HUES64 (cell line): ENCODE measurements around the gene SLC30A7.
"Not testable (repeated sequence)": the region's sequence is repeated elsewhere in the genome, so short reads cannot be mapped to it uniquely, and the experiment has no call there.

ENCODE experiments used
- H3K27ac ChIP-seq: 2 replicates; pipeline ENCODE4 v1.7.0; 2013; ENCODE audit warnings: low read depth, low read length, inconsistent platforms
- H3K27me3 ChIP-seq: 2 replicates; pipeline ENCODE4 v1.6.1; 2013; ENCODE audit warnings: mild to moderate bottlenecking, low read length; ENCODE audit not compliant: insufficient read depth
- H3K36me3 ChIP-seq: 2 replicates; pipeline ENCODE4 v1.6.1; 2013; ENCODE audit warnings: mild to moderate bottlenecking, low read length; ENCODE audit not compliant: insufficient read depth
- H3K4me1 ChIP-seq: 2 replicates; pipeline ENCODE4 v1.6.1; 2013; ENCODE audit warnings: mild to moderate bottlenecking, low read length, moderate library complexity; ENCODE audit not compliant: insufficient read depth
- H3K4me3 ChIP-seq: 2 replicates; pipeline ENCODE4 v1.5.1; 2013; ENCODE audit warnings: mild to moderate bottlenecking, low read length, moderate library complexity
- H3K9ac ChIP-seq: 2 replicates; pipeline ENCODE4 v1.6.1; 2013; ENCODE audit warnings: mild to moderate bottlenecking, low read depth, low read length
- H3K9me3 ChIP-seq: 2 replicates; pipeline ENCODE4 v1.6.1; 2013; ENCODE audit warnings: low read depth, low read length; ENCODE audit not compliant: insufficient read depth
- WGBS: fragments of 150-250, 120-280 bp; methylation state at CpG from one replicate; pipeline ENCODE4 v1.1.7; 2013; ENCODE audit warnings: missing lambda C conversion rate; 5-methylcytosine and 5-hydroxymethylcytosine counted together

Gene SLC30A7

GRCh38 chr1:100868364-100868995 lies 27.4 kb upstream of the SLC30A7 start:
- H3K27me3 ChIP-seq: no peaks in the 10 kb centered on the region
- no peak overlapping the region for H3K27ac ChIP-seq
- H3K9me3 ChIP-seq: no peaks in the 10 kb centered on the region
- H3K36me3 ChIP-seq: peaks cover 8% of the 10 kb centered on the region; the same call in 1 of the 2 replicates
- no peak overlapping the region for H3K9ac ChIP-seq
- 54% methylated on average over 6 of the region's 7 CpGs for WGBS
- H3K4me1 ChIP-seq: no peaks in the 10 kb centered on the region
- no peak overlapping the region for H3K4me3 ChIP-seq

DNA sequence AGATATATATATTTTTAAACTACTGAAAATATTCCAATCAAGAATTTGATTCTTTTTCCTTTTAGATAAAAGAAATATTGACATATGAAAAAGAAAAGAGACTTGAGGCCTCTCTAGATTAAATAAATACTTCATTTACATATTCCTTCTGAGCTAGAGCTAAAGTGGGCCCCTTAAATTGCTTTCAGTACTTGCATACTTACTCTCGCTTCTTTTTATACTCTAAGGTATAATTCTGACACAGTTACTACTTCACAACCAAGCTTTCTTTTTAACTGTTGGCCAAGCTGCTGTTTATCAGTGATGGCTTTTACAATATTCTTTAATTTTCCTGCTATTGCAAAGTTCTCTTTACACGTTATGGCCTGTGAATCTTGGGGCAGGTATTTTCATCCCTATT lies 25.9 kb upstream of the SLC30A7 start:
- Histone ChIP-seq H3K9ac (no peak overlapping the region), H3K27ac (no peak overlapping the region)
- WGBS: 83% methylated on average over 2 of the region's 2 CpGs

DNA sequence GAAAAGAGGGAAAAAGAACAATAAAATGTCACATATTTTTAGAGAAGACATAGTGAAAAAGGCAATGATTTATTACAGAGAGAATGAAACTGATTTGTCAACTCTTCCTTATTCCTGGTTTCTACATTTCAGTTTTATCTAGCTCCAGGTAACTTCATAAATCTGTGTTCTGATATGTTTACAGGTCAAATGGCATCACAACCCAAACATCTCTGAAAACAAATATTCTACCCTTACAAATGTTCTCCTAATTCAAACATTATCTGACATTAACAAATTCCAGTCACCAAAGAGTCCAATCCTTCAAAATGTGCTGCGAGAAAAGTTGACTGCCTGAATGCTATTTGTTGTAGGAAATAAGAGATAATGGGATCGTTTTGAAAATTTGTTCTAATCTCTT lies 21.5 kb upstream of the SLC30A7 start:
- no peaks in the 10 kb centered on the region for H3K9me3 ChIP-seq
- no peaks in the 10 kb centered on the region for H3K27me3 ChIP-seq
- WGBS: 95% methylated on average over 2 of the region's 2 CpGs
- no peaks in the 10 kb centered on the region for H3K4me1 ChIP-seq
- H3K4me3 ChIP-seq: no peak overlapping the region
- H3K27ac ChIP-seq: no peak overlapping the region
- H3K36me3 ChIP-seq: peaks cover 54% of the 10 kb centered on the region
- no peak overlapping the region for H3K9ac ChIP-seq

More for the DNA sequence above, 25.9 kb upstream of the SLC30A7 start:
- H3K9me3 ChIP-seq: no peaks in the 10 kb centered on the region
- H3K36me3 ChIP-seq: peaks cover 23% of the 10 kb centered on the region; the same call in 1 of the 2 replicates
- H3K27me3 ChIP-seq: no peaks in the 10 kb centered on the region
- no peak overlapping the region for H3K4me3 ChIP-seq
- H3K4me1 ChIP-seq: no peaks in the 10 kb centered on the region

GRCh38 chr1:100875228-100875627 lies 20.7 kb upstream of the SLC30A7 start:
- Histone ChIP-seq H3K9ac (no peak overlapping the region), H3K27me3 (no peaks in the 10 kb centered on the region), H3K36me3 (peaks cover 58% of the 10 kb centered on the region), H3K4me3 (no peak overlapping the region), H3K4me1 (no peaks in the 10 kb centered on the region), H3K9me3 (no peaks in the 10 kb centered on the region), H3K27ac (no peak overlapping the region)
- WGBS: 100% methylated on average over 2 of the region's 3 CpGs

DNA sequence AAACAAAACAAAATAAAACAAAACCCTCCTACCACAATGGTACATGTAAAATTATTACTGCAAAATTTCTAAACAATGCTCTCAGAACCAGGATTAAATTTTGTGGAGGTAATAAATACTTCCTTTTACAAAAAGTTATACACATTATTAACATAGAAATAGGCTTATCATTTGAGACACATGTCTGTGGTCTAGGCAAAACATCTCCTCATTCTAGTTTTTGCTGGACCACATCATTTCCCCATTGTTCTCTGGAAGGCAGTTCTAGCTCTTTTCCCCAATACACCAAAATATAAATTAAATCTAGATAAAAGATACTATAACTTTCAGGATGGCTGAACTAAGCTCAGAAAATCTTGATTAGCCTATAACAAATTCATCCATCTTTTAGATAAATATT lies 19.6 kb upstream of the SLC30A7 start:
- Histone ChIP-seq H3K9me3 (no peaks in the 10 kb centered on the region), H3K9ac (no peak overlapping the region), H3K36me3 (peaks cover 59% of the 10 kb centered on the region)

DNA sequence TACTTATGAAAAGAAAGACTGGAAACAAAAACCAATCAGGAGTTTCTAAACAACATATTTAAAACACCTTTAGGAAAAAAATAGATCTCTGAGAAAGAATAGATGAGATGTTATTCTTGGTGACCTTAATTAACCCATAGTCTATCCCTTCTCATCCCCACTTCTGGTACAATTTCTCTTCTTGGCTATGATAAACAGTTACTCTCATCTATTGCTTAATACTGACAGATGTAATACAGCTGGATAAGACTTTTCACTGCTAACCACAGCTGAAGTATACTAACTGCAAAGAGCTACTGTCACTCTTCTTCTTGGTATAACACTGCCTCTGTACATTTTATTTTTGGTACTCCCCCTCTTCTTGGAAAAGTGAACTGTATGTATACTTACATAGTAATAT lies 16.5 kb upstream of the SLC30A7 start:
- no peak overlapping the region for H3K9ac ChIP-seq
- H3K27ac ChIP-seq: no peak overlapping the region
- no peaks in the 10 kb centered on the region for H3K9me3 ChIP-seq
- peaks cover 46% of the 10 kb centered on the region for H3K36me3 ChIP-seq
- no peaks in the 10 kb centered on the region for H3K27me3 ChIP-seq
- H3K4me1 ChIP-seq: no peaks in the 10 kb centered on the region
- H3K4me3 ChIP-seq: no peak overlapping the region

More for the DNA sequence above, 19.6 kb upstream of the SLC30A7 start:
- no peak overlapping the region for H3K4me3 ChIP-seq
- H3K27me3 ChIP-seq: no peaks in the 10 kb centered on the region
- H3K4me1 ChIP-seq: no peaks in the 10 kb centered on the region
- H3K27ac ChIP-seq: no peak overlapping the region

- Histone ChIP-seq H3K4me1 (no peaks in the 10 kb centered on the region), H3K36me3 (peaks cover 39% of the 10 kb centered on the region), H3K27me3 (no peaks in the 10 kb centered on the region), H3K9ac (no peak overlapping the region), H3K4me3 (no peak overlapping the region), H3K9me3 (no peaks in the 10 kb centered on the region), H3K27ac (no peak overlapping the region)
- 97% methylated on average over 3 of the region's 3 CpGs for WGBS
These were observed 14.2 kb upstream of the SLC30A7 start for GRCh38 chr1:100881687-100882086.

DNA sequence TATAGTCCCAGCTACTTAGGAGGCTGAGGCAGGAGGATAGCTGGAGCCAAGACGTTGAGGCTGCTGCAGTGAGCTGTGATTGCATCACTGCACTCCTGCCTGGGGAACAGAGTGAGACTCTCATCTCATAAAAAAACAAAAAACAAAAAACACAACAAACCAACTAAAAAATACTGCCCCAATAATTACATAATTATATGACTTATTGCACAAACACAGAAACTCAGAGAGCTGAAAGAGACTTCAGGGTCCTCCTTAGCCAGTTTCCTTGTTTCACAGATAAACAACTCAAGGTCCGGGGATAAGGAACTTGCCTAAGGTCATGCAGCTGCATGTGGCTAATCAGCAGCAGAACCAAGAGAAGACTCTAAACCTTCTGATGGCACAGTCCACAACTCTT lies 13.2 kb upstream of the SLC30A7 start:
- Histone ChIP-seq H3K4me1 (no peaks in the 10 kb centered on the region), H3K9ac (no peak overlapping the region), H3K27ac (no peak overlapping the region), H3K36me3 (peaks cover 37% of the 10 kb centered on the region), H3K9me3 (no peaks in the 10 kb centered on the region), H3K27me3 (no peaks in the 10 kb centered on the region), H3K4me3 (no peak overlapping the region)
- WGBS: 88% methylated on average over 2 of the region's 2 CpGs

GRCh38 chr1:100883963-100884362 lies 11.9 kb upstream of the SLC30A7 start:
- 95% methylated on average over 4 of the region's 4 CpGs for WGBS
- Histone ChIP-seq H3K27ac (no peak overlapping the region), H3K27me3 (no peaks in the 10 kb centered on the region), H3K9ac (no peak overlapping the region), H3K36me3 (peaks cover 42% of the 10 kb centered on the region), H3K9me3 (peaks cover 10% of the 10 kb centered on the region), H3K4me3 (no peak overlapping the region), H3K4me1 (no peaks in the 10 kb centered on the region)

DNA sequence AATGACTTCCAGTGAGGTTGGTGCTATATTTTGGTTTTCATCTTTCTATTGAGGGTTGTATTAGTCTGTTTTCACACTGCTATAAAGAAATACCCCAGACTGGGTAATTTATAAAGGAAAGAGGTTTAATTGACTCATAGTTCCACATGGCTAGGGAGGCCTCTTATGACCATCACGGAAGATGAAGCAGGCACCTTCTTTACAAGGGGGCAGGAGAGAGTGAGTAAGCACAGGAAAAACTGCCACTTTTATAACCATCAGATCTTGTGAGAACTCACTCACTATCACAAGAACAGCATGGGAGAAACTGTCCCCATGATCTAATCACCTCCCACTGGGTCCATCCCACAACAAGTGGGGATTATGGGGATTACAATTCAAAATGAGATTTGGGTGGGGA lies 6.9 kb upstream of the SLC30A7 start:
- H3K36me3 ChIP-seq: peaks cover 71% of the 10 kb centered on the region
- H3K9me3 ChIP-seq: peaks cover 34% of the 10 kb centered on the region
- not testable (repeated sequence) for H3K4me3 ChIP-seq, H3K4me1 ChIP-seq, H3K27me3 ChIP-seq, H3K27ac ChIP-seq, H3K9ac ChIP-seq
- 100% methylated on average over 1 of the region's 1 CpG for WGBS

DNA sequence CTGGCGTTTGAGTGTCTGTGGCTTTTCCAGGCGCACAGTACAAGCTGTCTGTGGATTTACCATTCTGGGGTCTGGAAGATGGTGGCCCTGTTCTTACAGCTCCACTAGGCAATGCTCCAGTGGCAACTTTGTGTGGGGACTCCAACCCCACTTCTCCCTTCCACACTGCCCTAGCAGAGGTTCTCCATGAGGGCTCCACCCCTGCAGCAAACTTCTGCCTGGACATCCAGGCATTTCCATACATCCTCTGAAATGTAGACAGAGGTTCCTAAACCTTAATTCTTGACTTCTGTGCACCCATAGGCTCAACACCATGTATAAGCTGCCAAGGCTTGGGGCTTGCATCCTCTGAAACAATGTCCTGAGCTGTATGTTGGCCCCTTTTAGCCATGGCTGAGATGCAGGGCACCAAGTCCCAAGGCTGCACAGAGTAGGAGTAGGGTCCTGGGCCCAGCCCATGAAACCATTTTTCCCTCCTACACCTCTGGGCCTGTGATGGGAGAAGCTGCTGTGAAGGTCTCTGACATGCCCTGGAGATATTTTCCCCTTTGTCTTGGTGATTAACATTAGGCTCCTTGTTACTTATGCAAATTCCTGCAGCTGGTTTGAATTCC lies 5.9 kb upstream of the SLC30A7 start:
- WGBS: 92% methylated on average over 2 of the region's 2 CpGs
- not testable (repeated sequence) for H3K27ac ChIP-seq, H3K27me3 ChIP-seq, H3K9ac ChIP-seq, H3K4me3 ChIP-seq, H3K4me1 ChIP-seq
- Histone ChIP-seq H3K36me3 (peaks cover 71% of the 10 kb centered on the region), H3K9me3 (peaks cover 34% of the 10 kb centered on the region)

DNA sequence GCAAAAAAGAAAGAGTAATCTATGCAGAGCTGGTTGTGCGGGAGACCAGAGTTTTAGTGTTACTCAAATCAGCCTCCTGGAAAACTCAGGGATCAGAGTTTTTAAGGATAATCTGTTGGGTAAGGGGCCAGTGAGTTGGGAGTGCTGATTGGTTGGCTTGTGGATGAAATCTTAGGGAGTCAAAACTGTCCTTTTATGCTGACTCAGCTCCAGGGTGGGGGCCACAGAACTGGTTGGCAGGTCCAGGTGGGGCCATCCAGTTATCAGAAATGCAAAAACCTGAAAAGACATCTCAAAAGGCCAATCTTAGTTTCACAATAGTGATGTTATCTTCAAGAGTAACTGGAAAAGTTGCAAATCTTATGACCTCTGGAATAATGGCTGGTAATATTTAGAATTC lies 4.5 kb upstream of the SLC30A7 start:
- no peak overlapping the region for H3K27ac ChIP-seq
- WGBS: 94% methylated on average over 1 of the region's 1 CpG
- no peaks in the 10 kb centered on the region for H3K27me3 ChIP-seq
- H3K9me3 ChIP-seq: peaks cover 34% of the 10 kb centered on the region
- H3K9ac ChIP-seq: no peak overlapping the region
- H3K36me3 ChIP-seq: peaks cover 61% of the 10 kb centered on the region
- H3K4me3 ChIP-seq: no peak overlapping the region
- H3K4me1 ChIP-seq: no peaks in the 10 kb centered on the region; the same call in 1 of the 2 replicates
